Spleen (tissue), 11 donors: Measurements from ENCODE around the gene HUNK. TPM values are rescaled to one million over a fixed set of nuclear protein-coding genes. Genes with fewer than 3 reads are reported as not detected.

Experiments used
- DNase-seq: peaks from one replicate; pipeline ENCODE4 v3.0.0-alpha.2; 2020
- H3K27ac ChIP-seq, 8 donors: fragments of 200-600 bp; sonication (generic) in 7 of 8; 1 replicate in 4 of 8; 2 replicates in 4 of 8; pipeline versions ENCODE4 v1.5.0 to v1.8.0; 2016 to 2021; ENCODE audit warnings: inconsistent platforms in 4 of 8, mild to moderate bottlenecking in 4 of 8, moderate library complexity in 1 of 8
- H3K27me3 ChIP-seq, 7 donors: fragments of 200-600 bp; sonication (generic) in 6 of 7; replicated peaks in 1 of 7; 1 replicate in 4 of 7; 2 replicates in 3 of 7; pipeline versions ENCODE4 v1.5.0 to v1.8.0; 2016 to 2021; ENCODE audit warnings: inconsistent platforms in 3 of 7, mild to moderate bottlenecking in 1 of 7
- H3K36me3 ChIP-seq, 6 donors: fragments of 200-600 bp; sonication (generic) in 5 of 6; 1 replicate in 4 of 6; 2 replicates in 2 of 6; pipeline versions ENCODE4 v1.5.0 to v1.8.0; 2016 to 2021; ENCODE audit warnings: inconsistent platforms in 2 of 6
- H3K4me1 ChIP-seq, 6 donors: fragments of 200-600 bp; sonication (generic) in 5 of 6; 1 replicate in 3 of 6; 2 replicates in 3 of 6; pipeline versions ENCODE4 v1.5.0 to v1.8.0; 2016 to 2021; ENCODE audit warnings: inconsistent platforms in 3 of 6
- H3K4me3 ChIP-seq, 8 donors: fragments of 200-600 bp; sonication (generic) in 7 of 8; 1 replicate in 4 of 8; 2 replicates in 4 of 8; pipeline versions ENCODE4 v1.5.0 to v1.8.0; 2016 to 2021; ENCODE audit warnings: inconsistent platforms in 4 of 8, mild to moderate bottlenecking in 4 of 8, moderate library complexity in 2 of 8
- H3K9me3 ChIP-seq, 8 donors: fragments of 200-600 bp; sonication (generic) in 7 of 8; 1 replicate in 4 of 8; 2 replicates in 4 of 8; pipeline versions ENCODE4 v1.5.0 to v1.8.0; 2016 to 2021; ENCODE audit warnings: inconsistent platforms in 4 of 8
- POLR2A ChIP-seq, 3 donors: fragments of 450-650 bp; IDR thresholded peaks; one replicate each; pipeline ENCODE4 v1.5.1; 2017; ENCODE audit warnings: antibody characterized with exemption in 3 of 3, mild to moderate bottlenecking in 1 of 3
- POLR2AphosphoS5 ChIP-seq, 3 donors: sonication (generic); formaldehyde crosslinking; IDR thresholded peaks; one replicate each; pipeline ENCODE4 v1.5.1; 2017; ENCODE audit warnings: antibody characterized with exemption in 3 of 3
- WGBS, 5 donors: extraction: QIAGEN DNeasy Blood & Tissue Kit in 3 of 5; methylation state at CpG; one replicate each; pipeline versions ENCODE4 v1.1.5 to v1.1.7; 2013 to 2018; 5-methylcytosine and 5-hydroxymethylcytosine counted together
- intact Hi-C: fragments of 100-400 bp; cut with DNase I; formaldehyde crosslinking; loops from one replicate; pipeline ENCODE4 v1.15.0; 2023; ENCODE audit warnings: low total_unique reads
- polyA plus RNA-seq, 3 donors: library from polyadenylated mRNA; stranded (reverse); fragments of 200-250 nt; gene quantifications; one replicate each; pipeline ENCODE4 v1.2.1, GENCODE V29; 2013
- total RNA-seq, 7 donors: library from RNA; depleted of rRNA in 3 of 7; stranded (reverse); fragments of >200 nt in 3 of 7; fragmentation: NEBNext Ultra II Directional in 4 of 7; extraction: Animal tissue kit (Norgen Biotek cat#: 25700) in 4 of 7; gene quantifications; one replicate each; pipeline versions ENCODE4 v1.1.0 to v1.2.1, GENCODE V29; 2016 to 2021
- TF ChIP-seq, protein P1 (sequence below), 11 experiments: fragments of 200-600 bp in 7 of 11; fragments of 450-650 bp in 4 of 11; sonication (generic) in 4 of 11; IDR thresholded peaks in 8 of 11; conservative IDR thresholded peaks in 3 of 11; 1 replicate in 7 of 11; 2 replicates in 4 of 11; pipeline versions ENCODE4 v1.4.0 to v1.8.0; 2016 to 2021; ENCODE audit warnings: antibody characterized with exemption in 11 of 11, inconsistent platforms in 4 of 11, mild to moderate bottlenecking in 1 of 11
- donor health status: healthy with polysubstance abuse.
- donor health status: DM: no; HTN: no; CAD: no; lungs with moderate emphysema.
- donor health status: DM: no; HTN: no; CAD: no.
- donor health status: Bipolar disorder and iron deficiency.
- donor health status: healthy.
- donor health status: DM: no; HTN: no; CAD: no.
- donor health status: DM: yes; HTN: yes; CAD: no.

The HUNK gene
- total and polyA plus RNA-seq, 10 donors, result 0.06 to 0.41 (median 0.14) TPM; not detected in 3

DNA sequence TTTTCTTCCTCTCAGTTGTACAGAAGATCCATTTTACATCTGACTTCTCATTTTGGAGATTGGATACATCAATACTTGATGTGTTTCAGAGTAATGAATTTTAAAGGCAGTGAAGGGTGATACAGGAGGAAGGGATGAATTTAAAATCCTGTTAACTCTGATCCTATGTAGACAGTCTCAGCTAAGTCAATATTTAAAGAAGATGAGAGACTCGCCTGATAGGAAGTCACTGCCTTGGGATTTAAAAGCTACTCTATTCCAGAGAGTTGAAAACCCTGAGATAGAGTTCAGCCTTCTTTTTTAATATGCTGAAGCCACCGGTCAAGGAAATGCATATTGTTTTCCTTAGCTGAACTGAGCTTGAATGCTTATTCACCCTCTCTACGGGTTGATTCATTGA is 42.7 kb downstream of the HUNK start:
- Histone ChIP-seq H3K27ac (no peak overlapping the region), H3K4me1 (no peaks in the 10 kb centered on the region), H3K27me3 (peaks cover 0 to 4% (median 0%) of the 10 kb centered on the region in 7 donors), H3K4me3 (no peak overlapping the region), H3K9me3 (peaks cover 0 to 4% (median 0%) of the 10 kb centered on the region in 8 donors), H3K36me3 (no peaks in the 10 kb centered on the region)
- intact Hi-C loops, result no loop called here
- 77 to 87% (median 79%) methylated on average over 3 of the region's 3 CpGs for WGBS, 5 donors
- TF ChIP-seq POLR2AphosphoS5 (IDR thresholded peaks at IDR 0.05) (no peak), POLR2A (IDR thresholded peaks at IDR 0.05) (no peak)
- TF ChIP-seq, protein P1, sequence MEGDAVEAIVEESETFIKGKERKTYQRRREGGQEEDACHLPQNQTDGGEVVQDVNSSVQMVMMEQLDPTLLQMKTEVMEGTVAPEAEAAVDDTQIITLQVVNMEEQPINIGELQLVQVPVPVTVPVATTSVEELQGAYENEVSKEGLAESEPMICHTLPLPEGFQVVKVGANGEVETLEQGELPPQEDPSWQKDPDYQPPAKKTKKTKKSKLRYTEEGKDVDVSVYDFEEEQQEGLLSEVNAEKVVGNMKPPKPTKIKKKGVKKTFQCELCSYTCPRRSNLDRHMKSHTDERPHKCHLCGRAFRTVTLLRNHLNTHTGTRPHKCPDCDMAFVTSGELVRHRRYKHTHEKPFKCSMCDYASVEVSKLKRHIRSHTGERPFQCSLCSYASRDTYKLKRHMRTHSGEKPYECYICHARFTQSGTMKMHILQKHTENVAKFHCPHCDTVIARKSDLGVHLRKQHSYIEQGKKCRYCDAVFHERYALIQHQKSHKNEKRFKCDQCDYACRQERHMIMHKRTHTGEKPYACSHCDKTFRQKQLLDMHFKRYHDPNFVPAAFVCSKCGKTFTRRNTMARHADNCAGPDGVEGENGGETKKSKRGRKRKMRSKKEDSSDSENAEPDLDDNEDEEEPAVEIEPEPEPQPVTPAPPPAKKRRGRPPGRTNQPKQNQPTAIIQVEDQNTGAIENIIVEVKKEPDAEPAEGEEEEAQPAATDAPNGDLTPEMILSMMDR (IDR thresholded peaks at IDR 0.05 in 8 of 11, conservative IDR thresholded peaks at IDR 0.05 in 3 of 11), result no peak
- DNase-seq, result no peak

DNA sequence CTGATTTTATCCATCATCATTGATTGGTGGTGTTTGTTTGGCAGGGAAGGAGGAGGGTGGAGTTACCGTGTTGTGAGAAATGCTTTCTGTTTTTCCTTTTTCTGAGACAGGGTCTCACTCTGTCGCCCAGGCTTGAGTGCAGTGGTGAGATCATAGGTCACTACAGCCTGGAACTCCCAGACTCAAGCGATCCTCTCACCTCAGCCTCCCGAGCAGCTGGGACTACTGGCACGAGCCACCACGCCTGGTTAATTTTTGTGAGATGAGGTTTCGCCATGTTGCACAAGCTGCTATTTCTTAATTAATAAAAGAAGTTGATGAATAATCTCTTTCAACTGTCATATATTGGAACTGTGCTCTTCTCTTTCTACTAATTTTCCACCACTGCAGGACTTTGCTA is 44.3 kb downstream of the HUNK start:
- H3K27me3 ChIP-seq, result no peaks in the 10 kb centered on the region
- H3K4me3 ChIP-seq, result no peak overlapping the region
- DNase-seq, result no peak
- no peak overlapping the region for H3K27ac ChIP-seq
- no peaks in the 10 kb centered on the region for H3K4me1 ChIP-seq
- no peaks in the 10 kb centered on the region for H3K36me3 ChIP-seq
- TF ChIP-seq POLR2A (IDR thresholded peaks at IDR 0.05) (no peak), POLR2AphosphoS5 (IDR thresholded peaks at IDR 0.05) (no peak)
- TF ChIP-seq, protein P1 (IDR thresholded peaks at IDR 0.05 in 8 of 11, conservative IDR thresholded peaks at IDR 0.05 in 3 of 11), result no peak
- peaks cover 0 to 4% (median 0%) of the 10 kb centered on the region in 8 donors for H3K9me3 ChIP-seq
- intact Hi-C loops, result no loop called here
- WGBS, 5 donors, result 81 to 92% (median 83%) methylated on average over 7 of the region's 7 CpGs

DNA sequence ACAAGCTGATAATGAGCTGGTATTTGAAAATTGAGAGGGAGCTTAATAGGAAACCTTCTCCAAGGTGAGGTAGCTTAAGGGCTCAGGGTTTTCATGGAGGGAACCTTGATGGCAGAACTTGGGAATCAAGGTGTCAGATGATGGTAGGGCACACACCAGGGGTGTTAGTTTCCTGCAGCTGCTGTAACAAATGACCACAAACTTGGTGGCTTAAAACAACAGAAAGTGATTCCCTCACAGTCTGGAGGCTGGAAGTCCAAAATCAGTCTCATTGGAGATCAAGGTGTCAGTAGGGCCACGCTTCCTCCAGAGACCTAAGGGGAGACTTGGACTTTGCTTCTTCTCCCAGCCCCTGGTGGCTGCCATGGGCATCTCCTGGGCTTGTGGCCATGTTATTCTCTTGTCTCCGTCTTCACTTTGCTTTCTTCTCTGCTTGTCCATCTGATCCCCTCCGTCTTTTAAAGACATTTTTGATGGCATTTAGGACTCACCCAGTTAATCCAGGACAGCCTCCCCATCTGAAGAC is 45.5 kb downstream of the HUNK start:
- Histone ChIP-seq H3K27me3 (no peaks in the 10 kb centered on the region), H3K9me3 (peaks cover 0 to 4% (median 0%) of the 10 kb centered on the region in 8 donors), H3K27ac (no peak overlapping the region), H3K4me1 (no peaks in the 10 kb centered on the region), H3K36me3 (no peaks in the 10 kb centered on the region), H3K4me3 (no peak overlapping the region)
- DNase-seq, result no peak
- TF ChIP-seq POLR2A (IDR thresholded peaks at IDR 0.05) (no peak), POLR2AphosphoS5 (IDR thresholded peaks at IDR 0.05) (no peak)
- TF ChIP-seq, protein P1 (IDR thresholded peaks at IDR 0.05 in 8 of 11, conservative IDR thresholded peaks at IDR 0.05 in 3 of 11), result no peak
- intact Hi-C loops, result no loop called here
- 79 to 97% (median 85%) methylated on average over 3 of the region's 3 CpGs for WGBS, 5 donors

DNA sequence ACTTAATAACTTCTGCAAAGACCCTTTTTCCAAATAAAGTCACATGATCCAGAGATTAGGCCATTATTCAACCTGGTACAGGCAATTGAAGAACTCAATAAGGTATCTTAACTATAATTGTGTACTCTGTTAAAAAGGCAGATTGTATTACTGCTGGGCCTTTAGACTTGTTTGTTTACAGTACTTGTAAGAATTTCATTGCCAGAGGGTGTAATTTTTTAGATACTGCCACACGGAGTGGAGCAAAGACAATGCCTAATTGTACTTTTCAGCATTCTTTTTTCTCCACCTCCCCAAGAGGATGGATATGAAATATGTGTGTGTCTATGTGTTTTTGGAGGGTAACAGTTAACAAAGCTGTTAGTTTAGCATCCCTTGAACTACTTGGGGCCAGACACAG is 47.5 kb downstream of the HUNK start:
- no peaks in the 10 kb centered on the region for H3K4me1 ChIP-seq
- peaks cover 0 to 4% (median 0%) of the 10 kb centered on the region in 8 donors for H3K9me3 ChIP-seq
- WGBS, 5 donors, result 66 to 83% (median 73%) methylated on average over 1 of the region's 1 CpG
- H3K27ac ChIP-seq, result no peak overlapping the region
- no peaks in the 10 kb centered on the region for H3K36me3 ChIP-seq
- TF ChIP-seq POLR2A (IDR thresholded peaks at IDR 0.05) (no peak), POLR2AphosphoS5 (IDR thresholded peaks at IDR 0.05) (no peak)
- intact Hi-C loops, result no loop called here
- H3K4me3 ChIP-seq, result no peak overlapping the region
- H3K27me3 ChIP-seq, result no peaks in the 10 kb centered on the region
- no peak for DNase-seq
